HG03064 (cell line): ENCODE measurements around the gene DGKH.
"Not testable (repeated sequence)": the region's sequence is repeated elsewhere in the genome, so short reads cannot be mapped to it uniquely, and the experiment has no call there.

Source experiments
- ATAC-seq: cut with Tn5 transposase; IDR thresholded peaks from one replicate; pipeline ENCODE4 v1.9.1; 2021; ENCODE audit warnings: low read depth; ENCODE audit not compliant: unreplicated experiment

Gene DGKH

GRCh38 chr13:42218576-42218975 lies 170.1 kb downstream of the DGKH start:
- ATAC-seq, result no peak

GRCh38 chr13:42219051-42219450 lies 170.6 kb downstream of the DGKH start:
- ATAC-seq, result no peak

GRCh38 chr13:42219876-42220275 lies 171.4 kb downstream of the DGKH start:
- no peak for ATAC-seq

GRCh38 chr13:42221121-42221765 lies 172.8 kb downstream of the DGKH start:
- no peak for ATAC-seq

GRCh38 chr13:42223681-42224080 lies 175.2 kb downstream of the DGKH start:
- no peak for ATAC-seq

- no peak for ATAC-seq
Observed at GRCh38 chr13:42225051-42225450, 176.6 kb downstream of the DGKH start.

- ATAC-seq, result not testable (repeated sequence)
Observed at GRCh38 chr13:42226759-42227158, 178.3 kb downstream of the DGKH start.

- no peak for ATAC-seq
Observed at GRCh38 chr13:42228527-42228926, 180.1 kb downstream of the DGKH start.

GRCh38 chr13:42229287-42229686 lies 180.8 kb downstream of the DGKH start:
- ATAC-seq, result no peak

- no peak for ATAC-seq
Observed at GRCh38 chr13:42232671-42233070, 184.2 kb downstream of the DGKH start.

GRCh38 chr13:42233726-42234125 lies 185.3 kb downstream of the DGKH start:
- no peak for ATAC-seq

GRCh38 chr13:42239161-42239560 lies 190.7 kb downstream of the DGKH start:
- no peak for ATAC-seq

- no peak for ATAC-seq
Observed at GRCh38 chr13:42239644-42240043, 191.2 kb downstream of the DGKH start.

GRCh38 chr13:42246541-42246940 lies 198.1 kb downstream of the DGKH start:
- ATAC-seq, result no peak

- ATAC-seq, result no peak
Observed at GRCh38 chr13:42247883-42248282, 199.4 kb downstream of the DGKH start.

- no peak for ATAC-seq
Observed at GRCh38 chr13:42255886-42256285, 207.4 kb downstream of the DGKH start.

- no peak for ATAC-seq
Observed at GRCh38 chr13:42258747-42259146, 210.3 kb downstream of the DGKH start.

- no peak for ATAC-seq
Observed at GRCh38 chr13:42259515-42259914, 211.1 kb downstream of the DGKH start.

GRCh38 chr13:42260903-42261654 lies 212.6 kb downstream of the DGKH start:
- ATAC-seq, result no peak

- ATAC-seq, result no peak
Observed at GRCh38 chr13:42266473-42266872, 218.0 kb downstream of the DGKH start.

- ATAC-seq, result no peak
Observed at GRCh38 chr13:42270160-42270856, 221.9 kb downstream of the DGKH start.

- no peak for ATAC-seq
Observed at GRCh38 chr13:42270857-42271215, 222.4 kb downstream of the DGKH start.
